Measurements from ENCODE around the gene UBQLN1. TPM values are rescaled to one million over a fixed set of nuclear protein-coding genes. Genes with fewer than 3 reads are reported as not detected.

UBQLN1 gene
- total and polyA plus RNA-seq, 9 of the 15 experiments (the other 6 are each of a cell fraction or from before 2014, with no cell fraction given): 7.5 to 120 (median 52.8) TPM

GRCh38 chr9:83708515-83709158 is 879 bp upstream of the UBQLN1 start (continued):
- TF ChIP-seq EGR1 (conservative IDR thresholded peaks at IDR 0.05): peak; percentile 66
- 0 out of 4 replicates have a peak, but pooled peaks of 1 of the 2 experiments have one; percentile 4 for TF ChIP-seq TEAD1 (CRISPR knock-in tag; IDR thresholded peaks at IDR 0.05)
- peak; percentile 73; the same call in 1 of the 2 replicates for TF ChIP-seq ZNF766 (CRISPR knock-in tag; conservative IDR thresholded peaks at IDR 0.05)
- no peak for TF ChIP-seq PHB2 (IDR thresholded peaks at IDR 0.05; ENCODE audit: low read depth)
- TF ChIP-seq SMARCC2 (IDR thresholded peaks at IDR 0.05; ENCODE audit: low read depth): peak; percentile 23; the same call in 1 of the 2 replicates
- TF ChIP-seq CREM (IDR thresholded peaks at IDR 0.05; ENCODE audit: low read depth): peak; percentile 78
- TF ChIP-seq NCOR1 (IDR thresholded peaks at IDR 0.05): 0 out of 2 replicates have a peak, but pooled peaks have one; percentile 20
- peak; percentile 55; the same call in 1 of the 2 replicates for TF ChIP-seq ARID3A (IDR thresholded peaks at IDR 0.05; ENCODE audit: borderline replicate concordance, low read depth, low read length)
- TF ChIP-seq DEAF1 (CRISPR knock-in tag; IDR thresholded peaks at IDR 0.05): no peak
- TF ChIP-seq NFE2 (IDR thresholded peaks at IDR 0.05; ENCODE audit: low read depth): peak; percentile 50
- TF ChIP-seq ETV1 (tag; conservative IDR thresholded peaks at IDR 0.05; ENCODE audit: low read depth): no peak
- no peak for TF ChIP-seq SP1 (CRISPR knock-in tag; IDR thresholded peaks at IDR 0.05)
- TF ChIP-seq PRPF4 (IDR thresholded peaks at IDR 0.05; ENCODE audit: insufficient read depth, low read depth, low read length, poor library complexity, severe bottlenecking): no peak
- peak; percentile 15; the same call in 1 of the 2 replicates for TF ChIP-seq ARID1B (IDR thresholded peaks at IDR 0.05)
- peak; percentile 64 for TF ChIP-seq FOXJ2 (tag; IDR thresholded peaks at IDR 0.05)
- 0 out of 2 replicates have a peak, but pooled peaks have one; percentile 15 for TF ChIP-seq ATF4 (CRISPR knock-in tag; IDR thresholded peaks at IDR 0.05)
- TF ChIP-seq E2F5 (CRISPR knock-in tag; IDR thresholded peaks at IDR 0.05): no peak
- TF ChIP-seq BHLHE40 (IDR thresholded peaks at IDR 0.05; ENCODE audit: low read length): peak; percentile 93
- 0 out of 2 replicates have a peak, but pooled peaks have one; percentile 40 for TF ChIP-seq THRB (CRISPR knock-in tag; conservative IDR thresholded peaks at IDR 0.05)
- TF ChIP-seq ZNF316 (IDR thresholded peaks at IDR 0.05): peak; percentile 20; the same call in 1 of the 2 replicates

Data from K562 (cell line).